ENCODE data around the gene EDEM1.
A peak's percentile ranks its signal among the peaks of the same experiment; 100 is the strongest.

Gene EDEM1

DNA sequence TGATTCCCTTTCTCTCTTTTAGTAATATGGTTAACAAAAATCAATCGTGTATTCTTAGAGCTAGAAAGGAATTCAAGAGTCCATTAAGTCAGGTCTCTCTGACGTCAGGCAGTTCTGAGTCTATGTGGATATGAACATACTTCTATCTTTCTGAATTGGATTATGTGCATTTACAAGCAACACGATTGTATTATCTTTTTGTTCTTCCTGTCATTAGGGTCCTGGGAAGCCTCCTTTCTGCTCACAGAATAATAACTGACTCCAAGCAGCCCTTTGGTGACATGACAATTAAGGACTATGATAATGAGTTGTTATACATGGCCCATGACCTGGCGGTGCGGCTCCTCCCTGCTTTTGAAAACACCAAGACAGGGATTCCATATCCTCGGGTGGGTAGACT lies 14.0 kb downstream of the EDEM1 start:
- DNase-seq, result no peak

DNA sequence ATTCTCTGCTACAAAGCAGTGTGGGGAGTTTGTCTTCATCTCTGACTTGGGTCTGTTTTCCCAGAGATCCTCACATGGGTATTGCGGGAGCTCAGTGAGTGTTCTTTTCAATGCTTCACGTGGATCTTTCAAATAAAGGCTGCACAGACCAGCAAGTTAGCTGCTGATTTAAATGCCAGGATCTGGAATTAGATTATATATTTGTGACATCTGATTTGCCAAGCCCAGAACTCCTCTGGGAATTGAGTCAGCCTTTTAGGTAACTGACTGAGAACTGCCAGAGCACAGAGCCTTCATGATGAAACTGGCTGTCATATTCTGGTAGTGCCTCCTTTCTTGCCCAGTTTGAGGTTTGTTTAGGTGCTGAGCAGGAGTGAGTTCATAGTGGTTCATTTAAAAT lies 14.7 kb downstream of the EDEM1 start:
- no peak for DNase-seq

DNA sequence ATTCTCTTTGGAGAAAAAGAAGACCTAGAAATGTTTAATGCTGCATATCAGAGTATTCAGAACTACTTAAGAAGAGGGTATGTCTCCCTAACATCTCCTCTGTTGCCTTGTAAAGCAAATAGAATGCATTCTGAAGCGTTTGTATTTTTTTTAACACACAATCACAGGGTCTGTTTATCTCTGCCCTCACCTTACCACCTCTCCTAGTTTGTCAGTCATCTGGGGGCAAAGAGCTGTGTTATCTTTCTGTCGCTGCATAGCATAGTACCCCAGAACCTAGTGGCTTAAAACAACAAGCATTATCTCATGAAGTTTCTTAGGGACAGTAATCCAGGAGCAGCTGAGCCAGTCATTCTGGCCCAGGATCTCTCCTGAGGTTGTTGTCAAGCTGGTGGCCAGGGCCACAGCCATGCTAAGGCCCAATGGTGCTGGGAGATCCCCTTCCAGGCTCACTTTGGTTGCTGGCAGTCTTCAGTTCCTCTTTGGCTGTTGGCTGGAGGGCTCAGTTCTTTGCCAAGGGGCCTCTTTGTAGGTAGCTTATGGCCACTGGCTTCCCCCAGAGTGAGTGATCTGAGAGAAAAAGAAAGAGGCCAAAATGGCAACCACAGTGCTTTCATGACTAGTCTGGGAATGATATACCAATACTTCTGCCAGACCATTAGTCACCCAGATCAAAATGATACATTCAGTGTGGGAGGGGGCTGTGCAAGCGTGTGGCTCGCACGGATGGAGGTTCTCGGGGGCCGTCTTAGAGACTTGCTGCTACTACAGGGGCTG lies 17.8 kb downstream of the EDEM1 start:
- peak; percentile 44 for DNase-seq

DNA sequence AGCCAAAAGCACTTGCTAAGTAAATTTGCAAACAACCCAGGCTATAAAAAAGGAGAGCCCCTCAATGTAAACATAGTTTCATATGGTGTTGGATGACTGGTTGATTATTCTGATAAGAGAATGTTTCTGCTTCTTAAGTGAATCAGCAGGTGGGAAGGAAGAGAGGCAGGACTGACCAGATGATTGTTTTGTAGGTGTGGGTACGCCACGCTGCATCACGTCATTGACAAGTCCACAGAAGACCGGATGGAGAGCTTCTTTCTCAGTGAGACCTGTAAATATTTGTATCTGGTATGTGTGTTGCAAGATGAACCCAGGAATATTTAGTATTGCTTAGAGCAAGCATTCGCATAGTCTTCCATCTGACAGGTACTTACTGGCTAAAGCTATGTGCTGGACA lies 23.4 kb downstream of the EDEM1 start:
- no peak for DNase-seq

DNA sequence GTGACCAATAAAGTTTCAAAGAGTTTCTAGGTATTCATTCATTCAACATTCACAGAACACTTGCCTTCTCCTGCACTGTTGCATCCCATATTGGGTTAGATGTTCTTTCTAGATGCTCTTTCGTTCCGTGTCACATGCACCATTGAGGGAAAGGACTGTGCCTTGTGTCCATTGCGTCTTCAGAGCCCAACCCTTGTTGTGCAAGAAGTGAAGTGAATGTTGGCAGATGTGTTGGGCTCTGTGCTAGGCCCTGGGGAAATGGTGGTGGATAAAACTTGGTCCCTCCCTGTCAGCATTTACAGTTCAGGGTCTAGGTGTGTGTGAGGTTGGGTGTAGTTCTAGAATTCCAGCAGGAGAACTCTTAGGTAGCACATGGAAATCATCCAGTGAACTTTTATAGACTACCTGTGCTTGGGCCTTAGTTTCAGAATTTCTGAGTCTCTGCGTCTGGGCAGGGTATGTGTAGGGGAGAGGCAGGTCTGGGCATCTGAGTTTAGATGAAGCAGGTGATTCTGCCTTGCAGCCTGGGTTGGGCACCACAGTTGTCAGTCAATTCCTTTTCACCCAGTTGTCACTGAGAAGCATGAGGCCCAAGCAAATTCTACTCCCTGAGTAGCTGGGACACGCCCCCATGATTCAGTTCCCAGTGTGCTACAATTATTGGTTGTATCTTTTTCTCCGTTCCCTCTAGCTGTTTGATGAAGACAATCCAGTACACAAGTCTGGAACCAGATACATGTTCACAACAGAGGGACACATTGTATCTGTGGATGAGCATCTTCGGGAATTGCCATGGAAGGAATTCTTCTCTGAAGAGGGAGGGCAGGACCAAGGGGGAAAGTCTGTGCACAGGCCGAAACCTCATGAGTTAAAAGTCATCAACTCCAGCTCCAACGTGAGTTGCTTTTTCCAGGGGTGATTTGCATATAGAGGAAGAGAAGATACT lies 25.4 kb downstream of the EDEM1 start:
- no peak for DNase-seq

DNA sequence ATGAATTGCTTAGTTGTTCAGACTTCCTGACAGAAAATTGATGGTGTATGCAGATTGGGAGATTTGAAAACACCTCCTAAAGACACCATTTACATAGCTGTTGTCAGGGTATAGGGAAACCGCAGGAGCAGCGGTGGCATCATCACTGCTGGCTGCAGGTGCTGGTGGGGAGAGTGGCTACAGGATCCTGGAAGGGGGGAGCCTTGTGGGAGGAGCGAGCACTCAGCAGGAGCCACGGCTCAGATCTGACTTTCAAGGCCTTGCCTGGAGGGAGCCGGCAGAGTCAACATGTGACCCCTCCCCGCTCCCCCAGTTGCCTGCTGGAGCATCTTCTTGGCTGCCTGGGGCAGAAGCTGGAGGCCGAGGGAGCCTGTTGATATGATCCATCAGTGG lies 26.1 kb downstream of the EDEM1 start:
- no peak for DNase-seq

DNA sequence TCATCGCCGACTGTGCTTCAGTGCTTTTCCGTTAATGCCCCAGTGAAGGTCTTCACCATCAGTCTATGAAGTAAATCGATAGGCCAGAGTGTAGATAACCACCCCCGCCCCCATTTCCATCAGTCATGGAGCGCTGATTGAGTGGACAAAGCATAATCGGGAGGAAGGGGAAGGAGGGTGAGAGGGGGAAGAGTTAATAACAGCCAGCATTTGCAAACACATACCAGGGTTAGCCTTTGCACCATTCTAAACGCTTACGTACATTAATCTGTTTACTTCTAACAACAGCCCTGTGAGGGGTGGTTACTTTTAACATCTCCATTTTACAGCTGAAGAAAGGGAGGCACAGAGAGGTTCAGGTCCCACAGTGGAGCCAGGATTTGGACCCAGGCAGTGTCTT lies 26.8 kb downstream of the EDEM1 start:
- DNase-seq, result no peak

DNA sequence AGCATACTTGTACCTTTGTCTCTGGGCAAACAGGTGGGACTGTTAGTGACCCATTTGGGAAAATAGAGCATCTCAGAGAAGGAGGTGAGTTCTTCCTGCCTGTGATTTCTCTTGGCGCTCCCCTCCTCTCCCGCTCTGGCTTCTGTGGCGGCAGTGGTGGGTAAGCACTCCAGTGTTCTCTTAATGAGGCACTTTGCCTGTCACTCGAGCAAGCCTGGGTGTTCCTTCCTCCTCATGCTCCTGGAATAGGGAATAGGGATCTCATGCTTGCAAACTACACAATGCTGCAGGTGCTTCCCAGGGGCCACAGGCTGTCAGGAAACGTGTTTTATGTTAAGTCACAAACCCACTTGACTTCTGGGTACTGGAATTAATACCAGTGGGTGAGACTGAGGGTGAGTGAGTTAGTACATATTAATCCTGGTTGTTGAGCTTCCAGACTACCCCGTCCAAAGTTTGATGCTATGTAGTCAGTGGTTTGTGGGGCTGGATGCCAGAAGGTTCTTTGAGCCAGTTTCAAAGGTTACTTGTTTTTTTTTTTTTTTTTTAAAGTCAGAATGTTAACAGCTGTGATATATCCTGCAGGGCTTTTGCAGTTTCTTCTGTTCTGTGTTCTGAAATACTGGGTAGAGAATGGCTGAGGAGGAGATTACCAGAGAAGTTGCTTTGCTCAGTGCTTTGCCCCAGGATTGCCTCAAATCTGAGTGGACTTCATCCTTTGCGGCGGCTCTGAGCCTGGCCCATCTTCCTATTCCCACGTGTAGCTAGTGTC lies 30.5 kb downstream of the EDEM1 start:
- no peak for DNase-seq

DNA sequence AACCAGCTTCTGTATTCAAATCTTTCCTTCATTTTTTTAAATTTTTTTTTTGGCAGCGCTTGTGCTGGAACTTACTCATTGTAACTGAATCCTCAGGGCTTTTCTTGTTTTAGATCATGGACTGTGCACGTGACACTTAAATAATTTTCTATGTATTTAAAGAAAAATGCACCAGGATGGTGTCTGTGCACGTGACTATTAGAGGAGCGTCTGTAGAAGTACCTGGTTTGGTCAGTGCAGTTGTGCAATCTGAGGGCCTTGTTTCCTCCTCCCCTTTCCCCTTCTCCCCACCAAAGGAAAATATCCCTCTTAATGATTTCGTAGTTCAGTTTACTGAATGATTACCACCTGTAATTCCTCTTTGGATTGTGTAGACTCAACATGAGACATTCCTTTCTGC lies 31.3 kb downstream of the EDEM1 start:
- DNase-seq, result no peak

DNA sequence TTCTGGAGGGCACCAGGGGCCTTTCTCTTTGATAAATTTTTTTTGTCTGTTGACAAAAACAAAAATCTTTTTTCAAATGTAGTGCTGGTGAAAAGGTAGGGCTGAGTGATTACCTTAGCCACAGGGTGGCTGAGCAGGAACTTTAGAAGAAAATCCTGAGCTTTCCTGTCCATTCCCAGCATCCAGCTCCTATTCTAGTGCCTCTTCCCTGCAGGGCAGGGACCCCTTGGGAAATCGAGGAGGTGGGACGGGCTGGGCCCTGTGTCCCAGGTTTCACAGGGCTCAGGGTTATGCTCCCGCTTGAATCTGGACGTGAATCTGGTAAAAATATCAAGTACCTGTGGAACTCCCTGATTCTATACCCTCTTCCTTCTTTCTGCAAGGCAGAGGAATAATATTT lies 31.7 kb downstream of the EDEM1 start:
- no peak for DNase-seq

DNA sequence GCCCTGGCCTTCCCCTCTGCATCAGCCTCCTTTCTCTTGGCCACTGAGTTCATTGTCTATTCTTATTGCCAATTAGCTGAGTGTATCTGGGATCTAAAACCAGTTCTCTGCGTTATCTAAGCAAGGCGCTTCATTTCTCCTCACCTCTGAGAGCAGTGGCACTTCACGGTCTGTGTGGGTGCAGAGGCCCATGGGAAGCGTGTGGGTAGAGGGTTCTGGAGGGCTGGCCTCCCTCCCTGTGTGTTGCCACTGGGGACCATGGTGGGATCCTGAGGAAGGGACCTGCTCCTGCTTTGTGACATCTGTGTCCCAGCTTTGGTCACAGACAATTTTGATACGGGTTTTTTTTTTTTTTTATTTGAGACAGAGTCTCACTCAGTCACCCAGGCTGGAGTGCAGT lies 32.7 kb downstream of the EDEM1 start:
- DNase-seq, result no peak

DNA sequence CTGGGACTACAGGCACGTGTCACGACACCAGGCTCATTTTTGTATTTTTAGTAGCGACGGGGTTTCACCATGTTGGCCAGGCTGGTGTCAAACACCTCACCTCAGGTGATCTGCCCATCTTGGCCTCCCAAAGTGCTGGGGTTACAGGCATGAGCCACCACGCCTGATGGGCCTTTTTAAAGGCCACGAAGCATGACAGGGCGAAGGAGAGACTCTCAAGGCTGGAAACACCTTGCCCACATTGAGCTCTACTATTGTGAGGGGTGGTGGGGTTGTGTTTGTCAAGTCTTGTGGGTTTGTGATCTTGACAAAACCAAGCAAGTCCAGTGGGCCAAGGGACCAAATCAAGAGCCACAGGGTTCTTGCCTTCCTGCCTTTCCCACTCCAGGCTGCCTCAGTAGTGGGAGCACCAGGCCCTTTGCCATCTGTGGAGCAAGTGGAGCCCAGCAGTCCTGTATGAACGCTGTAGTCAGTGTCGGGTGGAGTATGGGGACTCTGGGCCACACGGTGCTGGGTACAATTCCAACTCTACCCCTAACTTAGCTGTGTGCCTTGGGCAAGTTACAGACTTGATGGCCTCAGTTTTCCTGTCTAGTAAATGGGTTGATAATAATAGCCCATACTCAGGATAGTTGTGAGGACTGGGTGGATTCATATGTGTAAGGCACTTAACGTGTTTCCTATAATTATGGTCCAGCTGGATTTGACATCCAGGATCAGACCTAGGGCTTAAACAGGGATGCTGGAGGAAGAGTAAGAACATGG lies 33.3 kb downstream of the EDEM1 start:
- DNase-seq, result no peak

DNA sequence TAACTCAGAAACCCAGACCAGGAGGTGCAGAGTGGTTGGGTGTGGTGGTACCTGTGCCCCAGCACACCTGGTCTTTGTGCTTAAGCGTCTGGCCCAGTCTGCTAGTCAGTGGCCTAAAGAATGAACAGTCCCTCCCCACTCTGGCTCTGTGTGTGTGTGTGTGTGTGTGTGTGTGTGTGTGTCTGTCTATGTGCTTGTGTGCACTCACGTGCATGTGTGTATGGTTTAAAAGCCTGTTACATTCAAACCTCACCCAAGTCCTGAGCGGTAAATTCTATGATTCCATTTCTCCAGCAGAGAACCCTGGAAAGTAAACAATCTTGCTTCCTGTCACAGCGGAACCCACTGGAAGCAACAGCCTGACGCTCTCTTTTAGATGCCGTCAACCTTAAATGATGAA lies 34.2 kb downstream of the EDEM1 start:
- DNase-seq, result no peak

DNA sequence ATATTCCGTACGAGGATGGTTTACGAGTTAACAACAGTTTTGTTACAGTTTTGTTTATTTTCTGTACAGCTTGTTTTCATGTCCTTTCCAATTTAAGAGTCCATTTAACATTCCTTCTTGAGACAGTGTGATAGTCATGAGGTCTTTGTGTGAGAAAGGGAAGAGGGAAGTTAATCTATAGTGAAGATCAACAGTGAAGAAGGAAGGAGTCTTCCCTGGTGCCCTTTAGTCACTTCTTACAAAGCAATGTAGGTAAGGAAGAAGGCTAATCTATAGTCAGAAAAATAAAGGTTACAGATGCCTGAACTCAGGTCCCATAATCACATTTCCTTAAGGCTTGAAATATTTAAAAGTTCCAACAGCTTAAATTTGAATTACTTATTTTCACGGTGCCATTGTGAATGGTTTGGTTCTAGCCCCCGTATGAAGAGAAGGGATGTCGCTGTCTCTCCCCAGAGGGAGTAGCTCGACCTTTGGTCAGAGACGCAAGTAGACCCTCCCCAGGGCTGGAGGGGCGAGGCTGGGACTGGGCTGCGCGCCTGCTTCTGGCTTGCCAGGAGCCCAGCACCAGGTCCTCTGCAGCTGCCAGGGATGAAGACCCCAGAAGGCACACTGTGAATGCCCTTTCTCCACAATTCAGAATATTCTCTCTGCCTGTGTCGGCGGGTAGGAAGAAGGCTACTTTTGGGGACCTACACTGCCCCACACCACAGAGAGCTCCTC lies 34.9 kb downstream of the EDEM1 start:
- no peak for DNase-seq

DNA sequence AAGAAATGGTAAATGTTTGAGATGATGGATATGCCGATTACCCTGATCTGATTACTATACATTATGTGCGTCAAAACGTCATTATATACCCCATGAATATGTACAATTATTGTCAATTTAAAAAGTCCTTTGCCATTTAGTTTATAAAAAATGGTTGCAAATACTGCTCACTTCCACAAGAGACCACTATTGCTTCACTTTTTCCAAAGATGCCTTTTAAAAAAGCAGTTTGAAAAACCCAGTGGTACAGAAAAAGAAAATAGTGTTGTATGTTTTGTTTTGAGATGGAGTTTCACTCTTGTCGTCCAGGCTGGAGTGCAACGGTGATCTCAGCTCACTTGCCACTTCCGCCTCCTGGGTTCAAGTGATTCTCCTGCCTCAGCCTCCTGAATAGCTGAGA lies 39.3 kb downstream of the EDEM1 start:
- no peak for DNase-seq

DNA sequence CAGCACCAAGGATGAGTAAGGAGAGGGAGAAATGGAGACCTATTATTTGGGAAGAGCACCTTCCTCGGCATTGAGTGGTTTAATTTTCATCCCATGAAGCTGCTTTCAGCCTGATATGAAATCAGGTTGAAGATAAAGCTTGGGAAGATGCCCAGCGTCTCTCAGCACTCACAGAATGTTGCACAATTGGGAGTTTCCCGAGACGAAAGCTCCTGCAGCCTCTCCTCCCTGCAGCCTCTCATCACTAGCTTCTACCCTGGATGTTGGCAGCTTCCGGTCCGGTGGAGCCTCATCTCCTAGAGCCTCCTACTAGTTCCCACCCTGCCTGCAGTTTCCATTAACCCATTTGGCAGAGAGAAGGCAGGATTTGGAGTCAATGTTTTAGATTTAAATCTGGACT lies 40.3 kb downstream of the EDEM1 start:
- no peak for DNase-seq

DNA sequence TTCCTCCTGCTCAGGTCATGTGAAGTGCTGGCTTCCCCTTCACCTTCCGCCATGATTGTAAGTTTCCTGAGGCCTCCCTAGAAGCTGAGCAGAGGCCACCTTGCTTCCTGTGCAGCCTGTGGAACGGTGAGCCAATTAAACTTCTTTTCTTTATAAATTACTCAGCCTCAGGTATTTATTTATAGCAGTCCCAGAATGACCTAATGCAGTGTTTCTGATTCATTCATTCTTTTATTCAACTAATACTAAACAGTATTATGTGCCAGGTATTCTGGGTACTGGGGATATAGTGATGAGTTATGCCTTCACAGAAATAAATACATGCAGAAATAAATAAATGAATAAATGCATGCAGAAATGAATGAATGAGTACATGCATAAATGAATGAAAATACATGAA lies 41.9 kb downstream of the EDEM1 start:
- no peak for DNase-seq

DNA sequence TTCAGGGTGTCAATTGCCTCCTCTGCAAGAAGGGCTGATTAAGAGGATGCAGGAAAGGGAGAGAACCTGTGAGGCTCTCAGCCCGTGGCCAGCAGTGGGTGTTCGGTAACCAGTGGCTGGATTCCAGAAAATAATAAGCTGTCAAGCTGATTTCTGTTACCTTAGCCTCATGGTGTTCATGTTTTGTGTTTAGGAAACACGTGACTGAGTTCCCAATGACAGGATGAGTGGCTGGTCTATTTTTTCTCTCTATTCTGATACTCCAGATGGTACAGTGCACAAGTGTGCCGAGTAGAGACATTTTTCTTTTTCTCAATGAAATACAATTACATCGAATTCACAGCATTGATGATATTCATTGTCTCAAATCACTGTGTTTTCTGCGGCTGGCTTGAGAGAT lies 43.6 kb downstream of the EDEM1 start:
- no peak for DNase-seq

DNA sequence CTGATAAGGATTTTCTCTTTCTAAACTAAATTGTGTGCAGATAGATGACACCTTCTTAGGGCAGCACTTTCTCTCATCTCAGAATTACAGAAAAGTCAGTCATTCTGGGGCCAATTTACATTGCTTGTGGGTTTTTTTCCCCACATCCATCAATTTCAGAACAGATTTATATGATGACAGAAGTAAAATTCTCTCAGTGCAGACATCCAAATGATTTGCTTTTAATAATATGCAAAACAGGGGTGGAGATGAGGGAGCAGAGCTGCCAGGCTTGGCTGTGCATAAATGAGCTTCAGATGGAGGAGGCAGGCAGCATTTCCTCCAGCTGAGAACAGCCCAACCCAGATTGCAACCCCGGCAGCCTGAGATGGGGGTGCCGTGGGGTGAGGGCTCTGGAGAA lies 44.0 kb downstream of the EDEM1 start:
- no peak for DNase-seq

DNA sequence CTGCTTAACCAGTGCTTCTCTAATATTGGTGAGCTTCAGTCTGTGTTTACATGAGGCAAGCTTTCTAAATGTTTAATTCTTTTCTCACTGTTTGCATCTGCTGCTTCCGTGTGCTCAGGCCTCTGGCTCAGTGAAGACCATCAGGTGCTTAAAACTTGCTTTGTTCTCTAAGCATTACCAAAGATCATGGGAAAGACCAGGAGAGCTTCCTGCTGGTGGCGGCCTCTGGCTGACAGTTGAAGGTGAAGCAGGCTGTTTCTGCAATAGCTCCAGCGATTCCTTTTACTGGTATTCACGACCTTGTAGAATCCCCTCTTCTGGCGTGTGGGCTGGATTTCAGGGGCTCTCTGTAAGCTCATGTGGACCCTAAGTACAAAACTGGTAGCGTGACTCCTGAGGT lies 45.1 kb downstream of the EDEM1 start:
- no peak for DNase-seq

DNA sequence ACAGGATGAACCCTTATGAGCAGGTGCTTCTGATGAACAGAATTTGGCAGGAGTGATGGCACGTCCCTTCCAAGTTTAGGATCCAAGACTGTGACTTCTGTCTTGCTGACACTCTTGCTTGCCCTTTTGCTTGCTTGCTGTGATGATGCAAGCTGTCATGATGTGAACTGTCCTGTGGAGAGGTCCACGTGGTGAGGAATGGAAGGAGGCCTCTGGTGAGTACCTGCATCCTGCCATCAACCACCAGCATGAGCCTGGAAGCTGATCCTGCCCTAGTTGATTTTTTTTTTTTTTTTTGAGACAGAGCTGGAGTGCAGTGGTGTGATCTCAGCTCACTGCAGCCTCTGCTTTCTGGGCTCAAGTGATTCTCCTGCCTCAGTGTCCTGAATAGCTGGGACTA lies 45.5 kb downstream of the EDEM1 start:
- no peak for DNase-seq

DNA sequence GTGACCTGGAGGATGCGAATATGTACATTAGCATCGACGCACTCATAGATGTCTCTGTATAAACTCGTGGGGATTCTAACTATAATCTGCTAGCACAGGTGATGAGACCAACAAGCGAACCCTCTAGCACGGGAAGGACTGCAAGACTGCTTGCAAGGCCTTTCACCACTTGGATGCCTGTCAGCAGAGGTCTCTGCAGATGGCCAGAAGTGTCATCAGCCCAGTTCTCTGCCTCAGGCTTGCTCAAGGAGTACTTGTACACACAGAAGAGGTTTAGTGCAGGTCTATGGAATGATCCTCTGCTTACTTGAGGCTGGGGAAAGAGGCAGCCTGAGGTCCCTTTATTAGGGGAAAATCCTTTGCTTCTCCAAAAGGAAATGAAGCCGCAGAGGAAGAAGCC lies 48.1 kb downstream of the EDEM1 start:
- DNase-seq, result no peak

Data from activated CD4-positive, alpha-beta T cell treated with anti-CD3 and anti-CD28 coated beads, Interleukin-10, Interleukin-2, amounts not matched to agents 100 ng/mL and 50 ng/mL, durations not matched to agents 16 hours and 8 hours (primary cell).